HL-60/S4 treated with retinoic acid at 250 ng/mL for 4 days and 3 days (cell line): ENCODE data around the gene RBL1.
"Not testable (repeated sequence)": the region's sequence is repeated elsewhere in the genome, so short reads cannot be mapped to it uniquely, and the experiment has no call there.

Source experiments
- in situ Hi-C: fragments of 300-500 bp; cut with MboI; formaldehyde crosslinking; loops from 2 replicates; pipeline ENCODE4 v1.7.0; 2022; ENCODE audit warnings: low sequenced_read_pairs

RBL1 gene

GRCh38 chr20:37095599-37096414, at the start of gene RBL1:
RBL1 (minus strand) TSS chr20:37095997; CDS start chr20:37095928, 69 bp downstream.
- in situ Hi-C loops: no loop called here

- in situ Hi-C loops: no loop called here
These were observed 49.1 kb upstream of the RBL1 start for GRCh38 chr20:37144856-37145404.

GRCh38 chr20:37142708-37143107, 46.9 kb upstream of the RBL1 start:
- in situ Hi-C loops: no loop called here

- in situ Hi-C loops: no loop called here
These were observed 41.8 kb upstream of the RBL1 start for GRCh38 chr20:37137547-37137946.

- in situ Hi-C loops: no loop called here
These were observed 38.2 kb upstream of the RBL1 start for GRCh38 chr20:37133952-37134351.

GRCh38 chr20:37131486-37131885, 35.7 kb upstream of the RBL1 start:
- in situ Hi-C loops: no loop called here

GRCh38 chr20:37128803-37129202, 33.0 kb upstream of the RBL1 start:
- in situ Hi-C loops: no loop called here

- in situ Hi-C loops: not testable (repeated sequence)
These were observed 30.5 kb upstream of the RBL1 start for GRCh38 chr20:37126290-37126689.

GRCh38 chr20:37123441-37123840, 27.6 kb upstream of the RBL1 start:
- in situ Hi-C loops: no loop called here

- in situ Hi-C loops: no loop called here
These were observed 24.7 kb upstream of the RBL1 start for GRCh38 chr20:37120497-37120896.

- in situ Hi-C loops: no loop called here
These were observed 23.7 kb upstream of the RBL1 start for GRCh38 chr20:37119356-37120036.

- in situ Hi-C loops: no loop called here
These were observed 18.2 kb upstream of the RBL1 start for GRCh38 chr20:37114012-37114411.

- in situ Hi-C loops: no loop called here
These were observed 16.2 kb upstream of the RBL1 start for GRCh38 chr20:37111926-37112455.

- in situ Hi-C loops: no loop called here
These were observed 12.9 kb upstream of the RBL1 start for GRCh38 chr20:37108676-37109075.

GRCh38 chr20:37102571-37102970, 6.8 kb upstream of the RBL1 start:
- in situ Hi-C loops: no loop called here

- in situ Hi-C loops: no loop called here
These were observed 731 bp upstream of the RBL1 start for GRCh38 chr20:37096415-37097041.

GRCh38 chr20:37095108-37095598, 644 bp downstream of the RBL1 start:
- in situ Hi-C loops: no loop called here

- in situ Hi-C loops: no loop called here
These were observed 5.4 kb downstream of the RBL1 start for GRCh38 chr20:37090407-37090806.

- in situ Hi-C loops: no loop called here
These were observed 14.0 kb downstream of the RBL1 start for GRCh38 chr20:37081717-37082289.

GRCh38 chr20:37077009-37077408, 18.8 kb downstream of the RBL1 start:
- in situ Hi-C loops: no loop called here
